Activated CD8-positive, alpha-beta memory T cell treated with anti-CD3 and anti-CD28 coated beads for 24 hours (primary cell): ENCODE data around the gene CLEC17A.

Experiments used
- DNase-seq: peaks from one replicate; pipeline ENCODE4 v3.0.0-alpha.2; 2020

Gene CLEC17A

DNA sequence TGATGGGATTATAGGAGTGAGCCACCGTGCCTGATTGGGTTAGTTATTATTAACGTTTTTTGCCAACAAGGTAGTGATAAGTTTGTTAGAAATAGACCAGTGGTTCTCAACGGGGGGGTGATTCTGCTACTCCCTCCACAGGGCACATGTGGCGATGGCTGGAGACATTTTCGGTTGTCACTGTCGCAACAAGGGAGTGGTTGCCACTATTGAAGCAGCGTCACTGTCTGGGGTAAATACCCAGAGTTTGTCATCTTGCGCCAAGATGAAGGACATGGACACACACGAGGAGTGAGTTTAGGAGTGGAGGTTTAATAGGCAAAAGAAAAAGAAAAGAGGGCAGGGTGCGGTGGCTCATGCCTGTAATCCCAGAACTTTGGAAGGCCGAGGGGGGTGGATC is 72.8 kb downstream of the CLEC17A start:
- no peak for DNase-seq

DNA sequence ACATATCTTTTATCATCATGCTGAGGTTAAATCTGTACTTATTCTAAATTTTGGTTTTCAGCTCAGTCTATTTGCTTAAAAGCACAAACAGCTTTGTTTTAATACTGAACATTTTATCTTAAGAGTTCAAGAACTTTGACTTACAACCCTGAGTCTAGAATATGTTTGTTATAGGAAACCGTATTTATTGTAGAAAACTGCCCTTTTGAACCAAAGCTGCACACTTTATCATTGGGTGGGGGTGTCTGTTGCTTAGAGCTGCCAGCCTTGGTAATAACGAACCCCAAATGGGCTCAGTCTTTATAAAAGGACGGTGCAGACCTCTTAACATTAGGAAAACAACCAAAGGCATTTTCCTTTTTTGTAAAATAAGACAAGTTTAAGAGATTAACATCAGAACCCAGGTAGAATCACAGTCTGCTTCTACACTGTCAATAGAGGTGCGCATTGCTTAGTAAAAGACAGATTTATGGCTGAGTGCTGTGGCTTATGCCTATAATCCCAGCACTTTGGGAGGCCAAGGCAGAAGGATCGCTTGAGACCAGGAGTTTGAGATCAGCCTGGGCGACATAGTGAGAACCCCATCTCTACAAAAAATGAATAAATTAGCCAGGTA is 77.1 kb downstream of the CLEC17A start:
- no peak for DNase-seq

DNA sequence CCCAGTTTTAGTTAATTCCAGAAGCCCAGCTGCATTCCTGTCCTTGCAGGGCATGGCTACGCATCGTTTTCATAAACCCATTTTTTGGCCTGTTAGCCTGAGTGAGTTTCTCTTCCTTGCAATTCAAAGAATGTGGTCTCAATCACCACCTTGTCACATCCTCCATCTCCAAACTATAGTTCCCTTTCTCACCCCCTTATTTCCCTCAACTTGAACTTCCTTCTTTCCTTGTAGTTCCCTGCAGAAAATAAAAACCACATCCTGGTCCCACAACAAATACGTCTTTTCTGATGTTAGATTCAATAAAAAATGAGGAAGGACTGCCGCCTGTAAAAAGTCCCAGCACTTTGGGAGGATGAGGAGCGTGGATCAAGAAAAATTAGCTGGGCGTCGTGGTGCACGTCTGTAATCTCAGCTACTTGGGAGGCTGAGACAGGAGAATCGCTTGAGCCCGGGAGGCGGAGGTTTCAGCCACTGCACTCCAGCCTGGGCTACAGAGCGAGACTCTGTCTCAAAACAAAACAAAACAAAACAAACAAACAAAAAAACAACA is 78.6 kb downstream of the CLEC17A start:
- DNase-seq, result no peak
